SJCRH30 (cell line): Measurements from ENCODE around the gene C22orf31. TPM values are rescaled to one million over a fixed set of nuclear protein-coding genes. Genes with fewer than 3 reads are reported as not detected.
"Not testable (repeated sequence)": the region's sequence is repeated elsewhere in the genome, so short reads cannot be mapped to it uniquely, and the experiment has no call there.

Experiments
- DNase-seq, 2 experiments: peaks; one replicate each; pipeline ENCODE4 v3.0.0-alpha.2; 2015 to 2020
- H3K27ac ChIP-seq: fragments of 250-450 bp; sonication (Bioruptor Pico); 2 replicates; pipeline ENCODE4 v1.5.1; 2020; ENCODE audit warnings: mild to moderate bottlenecking, moderate library complexity
- H3K27me3 ChIP-seq: fragments of 250-450 bp; sonication (Bioruptor Pico); 2 replicates; pipeline ENCODE4 v1.5.1; 2020; ENCODE audit warnings: mild to moderate bottlenecking, moderate library complexity
- H3K36me3 ChIP-seq: fragments of 250-450 bp; sonication (Bioruptor Pico); 2 replicates; pipeline ENCODE4 v1.5.1; 2020; ENCODE audit warnings: mild to moderate bottlenecking, moderate library complexity
- H3K4me1 ChIP-seq: fragments of 250-450 bp; sonication (Bioruptor Pico); 2 replicates; pipeline ENCODE4 v1.5.1; 2020; ENCODE audit warnings: mild to moderate bottlenecking, moderate library complexity
- H3K4me3 ChIP-seq: fragments of 250-450 bp; sonication (Bioruptor Pico); 2 replicates; pipeline ENCODE4 v1.5.1; 2020; ENCODE audit warnings: mild to moderate bottlenecking, moderate library complexity
- H3K9me3 ChIP-seq: fragments of 250-450 bp; sonication (Bioruptor Pico); replicated peaks from 2 replicates; pipeline ENCODE4 v1.5.1; 2020; ENCODE audit warnings: mild to moderate bottlenecking, moderate library complexity
- total RNA-seq: library from RNA; depleted of rRNA; stranded (reverse); fragments of >200 nt; shearing (Covaris generic); gene quantifications from 2 replicates; pipeline ENCODE4 v1.2.3, GENCODE V29; 2014

The C22orf31 gene
- total RNA-seq, 1 experiment from 2014 or later = not detected

- DNase-seq = no peak
- Histone ChIP-seq H3K27ac (no peak overlapping the region), H3K4me3 (no peak overlapping the region), H3K9me3 (no peaks in the 10 kb centered on the region), H3K27me3 (no peaks in the 10 kb centered on the region), H3K36me3 (0 out of 2 replicates have a peak, but pooled peaks cover 2% of the 10 kb centered on the region), H3K4me1 (peaks cover 24% of the 10 kb centered on the region)
Observed at GRCh38 chr22:29089507-29089906, 27.9 kb upstream of the C22orf31 start.

- H3K4me1 ChIP-seq = peaks cover 25% of the 10 kb centered on the region
- 0 out of 2 replicates have a peak, but pooled peaks cover 2% of the 10 kb centered on the region for H3K36me3 ChIP-seq
- no peak overlapping the region for H3K4me3 ChIP-seq
- DNase-seq = no peak
- H3K9me3 ChIP-seq = no peaks in the 10 kb centered on the region
- H3K27me3 ChIP-seq = no peaks in the 10 kb centered on the region
- H3K27ac ChIP-seq = no peak overlapping the region
Observed at GRCh38 chr22:29088809-29089208, 27.2 kb upstream of the C22orf31 start.

- H3K27me3 ChIP-seq = no peaks in the 10 kb centered on the region
- H3K27ac ChIP-seq = no peak overlapping the region
- no peaks in the 10 kb centered on the region for H3K9me3 ChIP-seq
- H3K4me1 ChIP-seq = peaks cover 19% of the 10 kb centered on the region
- H3K4me3 ChIP-seq = no peak overlapping the region
- no peak for DNase-seq
- 0 out of 2 replicates have a peak, but pooled peaks cover 2% of the 10 kb centered on the region for H3K36me3 ChIP-seq
Observed at GRCh38 chr22:29087012-29087411, 25.4 kb upstream of the C22orf31 start.

GRCh38 chr22:29083933-29084591 lies 22.4 kb upstream of the C22orf31 start:
- no peaks in the 10 kb centered on the region for H3K9me3 ChIP-seq
- DNase-seq = peak; percentile 23 to 46
- no peak overlapping the region for H3K4me3 ChIP-seq
- H3K36me3 ChIP-seq = 0 out of 2 replicates have a peak, but pooled peaks cover 2% of the 10 kb centered on the region
- peak overlapping the region; percentile 39 for H3K27ac ChIP-seq
- peaks cover 41% of the 10 kb centered on the region for H3K4me1 ChIP-seq
- no peaks in the 10 kb centered on the region for H3K27me3 ChIP-seq

GRCh38 chr22:29083576-29083932 lies 21.9 kb upstream of the C22orf31 start:
- not testable (repeated sequence) for DNase-seq, H3K4me3 ChIP-seq, H3K9me3 ChIP-seq, H3K36me3 ChIP-seq, H3K27me3 ChIP-seq
- Histone ChIP-seq H3K4me1 (peaks cover 46% of the 10 kb centered on the region), H3K27ac (peak overlapping the region; percentile 39)

- H3K4me3 ChIP-seq = no peak overlapping the region
- peaks cover 51% of the 10 kb centered on the region for H3K4me1 ChIP-seq
- no peaks in the 10 kb centered on the region for H3K9me3 ChIP-seq
- no peaks in the 10 kb centered on the region for H3K27me3 ChIP-seq
- peak overlapping the region; percentile 39; the same call in 1 of the 2 replicates for H3K27ac ChIP-seq
- H3K36me3 ChIP-seq = 0 out of 2 replicates have a peak, but pooled peaks cover 2% of the 10 kb centered on the region
- DNase-seq = no peak
Observed at GRCh38 chr22:29082826-29083545, 21.4 kb upstream of the C22orf31 start.

- no peak for DNase-seq
- Histone ChIP-seq H3K27ac (peak overlapping the region; percentile 14; the same call in 1 of the 2 replicates), H3K4me3 (no peak overlapping the region), H3K36me3 (0 out of 2 replicates have a peak, but pooled peaks cover 2% of the 10 kb centered on the region), H3K27me3 (no peaks in the 10 kb centered on the region), H3K4me1 (peaks cover 58% of the 10 kb centered on the region), H3K9me3 (no peaks in the 10 kb centered on the region)
Observed at GRCh38 chr22:29081517-29082236, 20.0 kb upstream of the C22orf31 start.

GRCh38 chr22:29080106-29080975 lies 18.7 kb upstream of the C22orf31 start:
- no peaks in the 10 kb centered on the region for H3K27me3 ChIP-seq
- no peak overlapping the region for H3K4me3 ChIP-seq
- DNase-seq = peak; percentile 52 to 64
- H3K4me1 ChIP-seq = peaks cover 58% of the 10 kb centered on the region
- peak overlapping the region; percentile 93 for H3K27ac ChIP-seq
- no peaks in the 10 kb centered on the region for H3K36me3 ChIP-seq
- H3K9me3 ChIP-seq = no peaks in the 10 kb centered on the region

GRCh38 chr22:29079218-29079901 lies 17.7 kb upstream of the C22orf31 start:
- Histone ChIP-seq H3K27me3 (no peaks in the 10 kb centered on the region), H3K36me3 (no peaks in the 10 kb centered on the region), H3K4me3 (no peak overlapping the region), H3K27ac (peak overlapping the region; percentile 93), H3K9me3 (no peaks in the 10 kb centered on the region), H3K4me1 (peaks cover 53% of the 10 kb centered on the region)
- DNase-seq = peak; percentile 92 to 98

- Histone ChIP-seq H3K9me3 (no peaks in the 10 kb centered on the region), H3K4me1 (peaks cover 48% of the 10 kb centered on the region), H3K4me3 (no peak overlapping the region), H3K36me3 (no peaks in the 10 kb centered on the region), H3K27me3 (no peaks in the 10 kb centered on the region), H3K27ac (peak overlapping the region; percentile 93)
- no peak for DNase-seq
Observed at GRCh38 chr22:29078869-29079207, 17.2 kb upstream of the C22orf31 start.

GRCh38 chr22:29078036-29078868 lies 16.6 kb upstream of the C22orf31 start:
- peak; percentile 32 to 66 for DNase-seq
- H3K9me3 ChIP-seq = no peaks in the 10 kb centered on the region
- no peak overlapping the region for H3K4me3 ChIP-seq
- no peaks in the 10 kb centered on the region for H3K27me3 ChIP-seq
- peak overlapping the region; percentile 93 for H3K27ac ChIP-seq
- H3K36me3 ChIP-seq = no peaks in the 10 kb centered on the region
- peaks cover 42% of the 10 kb centered on the region for H3K4me1 ChIP-seq

GRCh38 chr22:29074276-29074772 lies 12.7 kb upstream of the C22orf31 start:
- Histone ChIP-seq H3K27ac (peak overlapping the region; percentile 70; the same call in 1 of the 2 replicates), H3K4me1 (peaks cover 18% of the 10 kb centered on the region), H3K27me3 (no peaks in the 10 kb centered on the region), H3K36me3 (no peaks in the 10 kb centered on the region), H3K9me3 (no peaks in the 10 kb centered on the region), H3K4me3 (peak overlapping the region; percentile 89)
- no peak for DNase-seq
